ENCODE measurements around the gene NKIRAS1.

Gene NKIRAS1

GRCh38 chr3:23916886-23917678, at the start of gene NKIRAS1, which contains the start of gene RPL15:
Gene NKIRAS1, minus strand, starts transcription at chr3:23916990. Its CDS starts 6,086 bp downstream, at chr3:23910904.
Gene RPL15, plus strand, starts transcription at chr3:23917132. Its CDS starts 728 bp downstream, at chr3:23917860.
- peak; percentile 90 to 94 for DNase-seq (ENCODE audit: low read depth in 2 of 2)

DNA sequence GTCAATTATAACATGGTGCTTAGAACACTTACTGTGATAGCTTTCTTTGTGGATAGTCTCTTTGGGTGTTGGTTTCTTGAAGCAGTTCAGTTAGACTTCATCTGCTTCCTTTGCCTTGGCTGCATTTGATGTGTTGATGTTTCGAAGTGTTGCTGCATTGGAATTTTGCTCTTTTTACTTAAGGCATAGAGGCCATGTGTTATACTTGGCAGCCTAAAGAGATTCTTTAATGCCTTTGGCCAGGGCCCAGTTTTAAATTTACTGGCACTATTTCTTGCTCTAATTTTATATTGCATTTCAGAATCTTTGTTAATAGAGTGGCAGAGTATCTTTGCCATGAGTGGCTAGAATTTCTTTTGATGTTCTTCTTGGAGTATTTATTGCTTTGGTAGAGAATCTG, 49.5 kb upstream of the NKIRAS1 start:
- no peak for DNase-seq (ENCODE audit: low read depth in 2 of 2)

- no peak for DNase-seq (ENCODE audit: low read depth in 2 of 2)
Measured at GRCh38 chr3:23964537-23965235, 47.9 kb upstream of the NKIRAS1 start.

GRCh38 chr3:23961913-23962312, 45.1 kb upstream of the NKIRAS1 start:
- no peak for DNase-seq (ENCODE audit: low read depth in 2 of 2)

DNA sequence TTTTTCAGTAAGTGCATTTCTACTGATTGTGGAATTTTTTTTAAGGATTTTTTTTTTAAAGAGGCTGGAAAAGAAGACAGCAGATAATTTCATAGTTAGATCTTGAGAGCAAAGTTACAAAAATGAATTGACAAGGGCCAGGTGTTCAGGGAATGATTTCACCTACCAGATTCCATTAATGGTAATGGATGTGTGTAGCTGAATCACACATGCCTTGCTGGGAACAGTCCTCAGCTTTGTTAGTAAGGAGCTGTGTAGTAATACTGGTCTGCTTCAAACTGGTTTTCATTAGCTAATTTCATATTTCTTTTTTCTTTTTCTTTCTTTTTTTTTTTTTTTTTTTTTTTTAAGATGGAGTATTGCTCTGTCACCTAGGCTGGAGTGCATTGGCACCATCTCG, 44.3 kb upstream of the NKIRAS1 start:
- DNase-seq (ENCODE audit: low read depth in 2 of 2): no peak

- no peak for DNase-seq (ENCODE audit: low read depth in 2 of 2)
Measured at GRCh38 chr3:23960649-23961048, 43.9 kb upstream of the NKIRAS1 start.

GRCh38 chr3:23959135-23959900, 42.5 kb upstream of the NKIRAS1 start:
- DNase-seq (ENCODE audit: low read depth in 2 of 2): no peak

DNA sequence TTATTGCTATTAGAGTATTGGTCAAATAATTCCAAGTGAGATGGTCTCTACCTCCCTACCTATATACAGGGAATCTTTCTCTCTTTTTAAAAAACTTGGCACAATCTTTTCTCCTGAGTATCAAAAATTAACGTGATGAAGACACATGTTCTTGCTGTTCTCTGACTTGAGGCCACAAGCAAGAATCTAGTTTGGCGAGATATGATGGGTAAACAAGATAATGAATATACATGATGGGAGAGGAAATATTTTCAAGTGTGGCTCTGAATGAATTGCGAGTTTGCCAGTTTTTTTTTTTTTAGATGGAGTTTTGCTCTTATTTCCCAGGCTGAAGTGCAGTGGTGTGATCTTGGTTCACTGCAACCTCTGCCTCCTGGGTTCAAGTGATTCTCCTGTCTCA, 39.9 kb upstream of the NKIRAS1 start:
- DNase-seq (ENCODE audit: low read depth in 2 of 2): no peak

DNA sequence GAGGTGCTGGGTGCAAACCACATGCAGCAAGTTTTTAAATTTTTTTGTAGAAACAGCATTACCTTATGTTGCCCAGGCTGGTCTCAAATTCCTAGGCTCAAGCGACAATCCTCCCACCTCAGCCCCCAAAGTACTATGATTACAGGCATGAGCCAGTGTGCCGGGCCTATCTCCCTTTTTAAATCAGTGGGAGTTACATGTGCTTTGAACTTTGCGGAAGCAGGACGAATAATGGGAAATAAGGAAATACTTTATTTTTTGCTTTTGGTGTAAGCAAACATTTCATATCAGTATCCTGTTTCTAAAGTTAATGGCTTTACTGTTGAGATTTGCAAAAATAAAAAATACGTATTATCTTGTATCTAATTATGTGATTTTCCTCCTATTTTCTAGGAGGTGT, 37.4 kb upstream of the NKIRAS1 start:
- no peak for DNase-seq (ENCODE audit: low read depth in 2 of 2)

DNA sequence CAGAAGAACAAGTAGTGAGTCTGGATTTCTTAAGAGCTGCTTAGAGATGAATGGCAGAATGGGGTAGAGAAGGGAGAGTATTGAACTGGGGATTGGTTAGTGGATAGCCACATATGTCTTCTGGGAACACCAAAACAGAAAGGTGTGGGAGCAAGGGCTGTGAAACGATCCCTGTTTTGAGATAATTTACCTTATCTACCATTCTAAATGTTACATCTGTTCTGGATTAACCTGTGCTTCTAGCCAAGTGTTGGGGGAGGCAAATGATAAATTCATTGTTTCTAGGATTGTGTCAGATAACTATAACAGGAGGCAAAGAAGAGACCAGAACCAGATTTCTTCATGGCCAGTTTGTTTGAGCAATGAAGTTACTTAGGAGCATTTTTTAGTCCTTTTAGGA, 36.7 kb upstream of the NKIRAS1 start:
- DNase-seq (ENCODE audit: low read depth in 2 of 2): no peak

- DNase-seq (ENCODE audit: low read depth in 2 of 2): no peak
Measured at GRCh38 chr3:23952646-23953045, 35.9 kb upstream of the NKIRAS1 start.

- DNase-seq (ENCODE audit: low read depth in 2 of 2): no peak
Measured at GRCh38 chr3:23950293-23950692, 33.5 kb upstream of the NKIRAS1 start.

DNA sequence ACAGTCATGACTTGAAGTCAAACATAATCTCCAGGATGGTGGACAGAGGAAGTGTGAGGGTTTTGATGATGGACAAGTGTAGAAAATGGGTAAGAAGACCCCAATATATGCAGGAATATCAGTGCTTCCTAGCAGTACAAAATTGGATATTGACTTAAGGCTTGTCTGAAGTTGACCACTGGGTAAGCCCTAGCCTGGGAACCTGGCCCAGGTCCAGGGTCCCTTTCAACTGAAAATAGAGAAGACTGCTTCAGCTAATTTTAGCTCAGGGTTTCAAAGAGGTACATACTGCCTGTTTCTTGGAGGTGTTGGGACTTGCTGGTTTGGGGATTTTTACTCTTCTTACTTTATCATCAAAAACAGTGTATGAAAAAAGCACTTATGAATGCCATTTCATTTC, 33.0 kb upstream of the NKIRAS1 start:
- no peak for DNase-seq (ENCODE audit: low read depth in 2 of 2)

DNA sequence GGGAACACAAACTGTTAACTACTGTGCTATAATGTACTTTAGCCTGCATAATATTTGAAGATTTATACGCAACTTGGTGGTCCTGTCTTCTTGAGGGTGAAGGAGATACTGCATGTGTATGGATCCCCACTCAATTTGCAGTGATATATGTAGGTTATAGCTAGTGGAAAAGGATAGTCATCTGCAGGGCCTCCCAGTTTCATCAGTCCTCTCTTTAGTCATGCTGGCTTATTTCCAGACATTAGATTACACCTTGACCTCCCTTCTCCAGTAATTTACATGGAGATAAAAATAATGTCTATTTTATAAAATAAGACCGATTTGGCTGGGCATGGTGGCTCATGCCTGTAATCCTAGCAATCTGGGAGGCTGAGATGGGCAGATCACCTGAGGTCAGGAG, 32.0 kb upstream of the NKIRAS1 start:
- DNase-seq (ENCODE audit: low read depth in 2 of 2): no peak

- DNase-seq (ENCODE audit: low read depth in 2 of 2): peak; percentile 97 to 98
Measured at GRCh38 chr3:23945913-23946687, 29.3 kb upstream of the NKIRAS1 start.

GRCh38 chr3:23945663-23945912, 28.8 kb upstream of the NKIRAS1 start:
- DNase-seq (ENCODE audit: low read depth in 2 of 2): no peak

DNA sequence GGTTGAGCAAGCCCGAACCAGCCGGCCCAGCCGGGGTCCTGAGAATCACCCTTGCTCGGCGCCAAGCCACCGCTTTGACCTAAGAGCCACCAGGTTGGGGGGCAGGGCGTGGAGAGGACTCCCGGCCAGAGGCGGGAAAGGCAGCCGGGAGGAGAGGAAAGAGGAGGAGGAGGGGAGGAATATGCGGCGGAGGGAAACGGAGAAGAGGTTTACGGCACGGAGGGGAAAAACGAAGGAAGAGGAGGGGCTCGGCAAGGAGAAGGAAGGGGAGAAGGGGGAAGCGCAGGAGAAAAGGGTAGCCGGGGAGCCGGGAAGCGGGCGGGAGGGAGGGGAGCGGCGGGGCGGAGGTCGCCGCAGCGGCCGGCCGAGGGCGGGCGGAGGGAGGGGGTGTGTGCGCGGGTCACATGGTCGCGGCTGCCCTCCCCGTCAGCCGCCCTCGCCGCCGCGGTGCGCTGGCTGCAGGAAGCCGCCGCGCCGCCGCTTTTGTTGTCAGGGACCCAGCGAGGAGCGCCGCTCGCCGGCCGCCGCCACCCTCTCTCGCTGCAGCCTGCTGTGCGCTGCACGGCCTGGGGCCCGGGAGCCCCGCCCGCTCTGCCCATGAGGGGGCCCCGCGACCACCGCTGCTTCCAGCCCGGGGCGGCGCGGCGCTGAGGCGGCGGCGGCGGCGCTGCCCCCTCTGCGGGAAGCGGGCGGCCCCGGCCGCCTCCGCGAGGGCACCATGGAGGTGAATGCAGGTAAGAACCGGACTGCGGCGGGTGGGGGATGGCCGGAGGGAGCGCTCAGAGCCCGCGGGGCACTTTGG, 28.3 kb upstream of the NKIRAS1 start, which contains the start of gene NR1D2:
Gene NR1D2 (plus strand): TSS at position 426 of the 802 bp plus-strand sequence. CDS start 293 bp downstream, at position 719.
- DNase-seq (ENCODE audit: low read depth in 2 of 2): peak; percentile 64 to 66

- no peak for DNase-seq (ENCODE audit: low read depth in 2 of 2)
Measured at GRCh38 chr3:23944007-23944783, 27.4 kb upstream of the NKIRAS1 start.

GRCh38 chr3:23942546-23942945, 25.8 kb upstream of the NKIRAS1 start:
- no peak for DNase-seq (ENCODE audit: low read depth in 2 of 2)

DNA sequence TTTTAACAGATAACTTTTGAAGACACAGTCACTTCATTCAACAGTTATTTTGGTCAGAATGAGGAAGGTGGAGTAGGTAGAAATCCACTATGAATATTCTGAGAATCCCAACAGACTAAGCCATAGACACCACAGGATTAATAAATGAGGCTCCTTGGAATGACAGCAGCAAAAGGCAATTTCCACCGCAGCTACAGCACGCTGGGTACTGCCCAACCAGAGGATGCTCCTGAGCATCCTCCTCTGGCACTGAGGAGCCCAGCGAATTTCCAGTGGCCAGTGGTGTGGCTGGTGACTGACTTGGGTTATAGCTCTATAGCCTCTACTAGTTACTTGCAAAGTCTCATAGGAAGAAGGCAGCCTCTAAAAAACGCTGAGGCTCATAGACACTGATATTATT, 24.6 kb upstream of the NKIRAS1 start:
- DNase-seq (ENCODE audit: low read depth in 2 of 2): no peak

Data from stimulated activated CD4-positive, alpha-beta T cell treated with anti-CD3 and anti-CD28 coated beads, Interleukin-1b, Interleukin-23, amount 100 ng/mL, for 4 hours (primary cell).